ENCODE data around the gene KIRREL2. TPM values are rescaled to one million over a fixed set of nuclear protein-coding genes. Genes with fewer than 3 reads are reported as not detected.

The KIRREL2 gene
- total RNA-seq (2021; fragmentation: NEBNext Ultra II Directional; extraction: Animal tissue kit (Norgen Biotek cat#: 25700)) (4.6 TPM in 2 replicates), polyA plus RNA-seq (2011; rRNA removed) (2.4 and 3.3 TPM in 2 replicates), polyA minus RNA-seq (2011; rRNA and poly(A)+ RNA removed) (1.2 and 2.4 TPM in 2 replicates)
- 2.6 TPM for polyA plus RNA-seq (2011; cell fraction: cytosol; rRNA removed)
- 7.0 TPM for polyA plus RNA-seq (2011; cell fraction: nucleus; rRNA removed)
- 3.4 to 4.7 TPM (median 4.0 TPM) in 4 replicates for polyA plus RNA-seq (2012, experiment 1 of 2)
- 2.8 TPM for polyA plus RNA-seq (2012, experiment 2 of 2)
- polyA plus RNA-seq (2013, experiment 1 of 2): 4.8 TPM
- 4.4 TPM for polyA plus RNA-seq (2013, experiment 2 of 2)
- polyA minus RNA-seq (2011; cell fraction: cytosol; rRNA and poly(A)+ RNA removed): 2.2 TPM
- 1.7 TPM for polyA minus RNA-seq (2011; cell fraction: nucleus; rRNA and poly(A)+ RNA removed)
- long read RNA-seq, experiment 1, partial matches to known transcripts: 0 of 1 reads
- long read RNA-seq, experiment 1, other reads (novel, unspliced or antisense): 1 of 1 reads
- long read RNA-seq, experiment 2, partial matches to known transcripts: 0 of 1 reads
- long read RNA-seq, experiment 2, other reads (novel, unspliced or antisense): 1 of 1 reads

- Histone ChIP-seq H3K79me2 (ENCODE audit: control insufficient read depth in 1 of 2, insufficient read depth in 2 of 2, low read length in 2 of 2) (no peaks in the 10 kb centered on the region), H2BK15ac (ENCODE audit: low read length) (0 out of 2 replicates have a peak within 1 kb of the TSS, but pooled peaks have one; percentile 61), H2BK20ac (ENCODE audit: low read length) (no peak within 1 kb of the TSS), H3K9me3 (ENCODE audit: insufficient read depth in 2 of 2, low read depth in 1 of 2, low read length in 1 of 2) (no peaks in the 10 kb centered on the region), H2BK5ac (ENCODE audit: low read depth, low read length) (no peak within 1 kb of the TSS), H2AK5ac (ENCODE audit: low read depth, low read length) (no peak within 1 kb of the TSS), H3K4ac (replicated peaks; ENCODE audit: insufficient read length, low read depth, low read length) (peak within 1 kb of the TSS; percentile 44), H2BK12ac (ENCODE audit: low read depth, low read length) (peak within 1 kb of the TSS; percentile 27; the same call in 1 of the 2 replicates), H3K4me1 (replicated peaks in 1 of 4; ENCODE audit: control insufficient read depth in 3 of 4, insufficient read depth in 4 of 4, low read length in 3 of 4) (peaks cover 0 to 21% (median 12%) of the 10 kb centered on the region in 4 experiments; a peak in 6 of 7 replicates), H4K91ac (replicated peaks; ENCODE audit: insufficient read length, low read length) (no peak within 1 kb of the TSS), H3K27me3 (replicated peaks in 1 of 4; ENCODE audit: control insufficient read depth in 3 of 4, extremely low read depth in 1 of 4, insufficient read depth in 3 of 4, low read length in 3 of 4) (peaks cover 7 to 59% (median 52%) of the 10 kb centered on the region in 4 experiments), H3K23ac (ENCODE audit: insufficient read length) (no peak within 1 kb of the TSS), H3K79me1 (ENCODE audit: low read depth, low read length) (no peaks in the 10 kb centered on the region), H3K27ac (ENCODE audit: low read depth, low read length) (no peak within 1 kb of the TSS), H2AFZ (ENCODE audit: low read length) (peak within 1 kb of the TSS; percentile 78; the same call in 1 of the 2 replicates), H4K20me1 (replicated peaks in 1 of 2; ENCODE audit: control insufficient read depth in 1 of 2, insufficient read depth in 2 of 2, low read length in 2 of 2) (peaks cover 0 to 5% of the 10 kb centered on the region in 2 experiments), H2BK120ac (replicated peaks; ENCODE audit: low read depth, low read length) (no peak within 1 kb of the TSS), H3K14ac (ENCODE audit: insufficient read length) (no peak within 1 kb of the TSS), H3K18ac (ENCODE audit: extremely low read depth, low read length) (peak within 1 kb of the TSS; percentile 19), H3K4me3 (ENCODE audit: extremely low read depth in 1 of 4, insufficient read depth in 2 of 4, low read depth in 3 of 4, low read length in 4 of 4) (peak within 1 kb of the TSS; percentile 53 to 78 (median 70)), H3K36me3 (ENCODE audit: control insufficient read depth in 2 of 4, insufficient read depth in 4 of 4, low read length in 3 of 4) (no peaks in the 10 kb centered on the region), H4K8ac (ENCODE audit: extremely low read depth, insufficient read depth, low read length) (peak within 1 kb of the TSS; percentile 82), H4K5ac (ENCODE audit: insufficient read length, low read depth, low read length) (no peak within 1 kb of the TSS), H3K4me2 (ENCODE audit: insufficient read depth in 1 of 2, low read depth in 2 of 2, low read length in 2 of 2) (peak within 1 kb of the TSS; percentile 83), H3K56ac (replicated peaks; ENCODE audit: insufficient read length, low read depth, low read length) (no peak within 1 kb of the TSS), H3K23me2 (ENCODE audit: low read depth, low read length) (peaks cover 22% of the 10 kb centered on the region), H3K9ac (replicated peaks in 1 of 4; ENCODE audit: extremely low read depth in 1 of 4, low read depth in 3 of 4, low read length in 3 of 4) (no peak within 1 kb of the TSS; a peak in 1 of 7 replicates)
- 1% methylated on average over 21 of the region's 42 CpGs; no CpG with 5 or more reads in 1 of the 2 experiments for WGBS, 2 experiments (ENCODE audit: extremely low coverage in 1 of 2, insufficient coverage in 1 of 2, insufficient read length in 1 of 2, insufficient replicate concordance in 2 of 2, low coverage in 1 of 2, low lambda C conversion rate in 2 of 2, missing lambda C conversion rate in 1 of 2)
- FAIRE-seq: no peak
- peak in 1 of 2 experiments; percentile 90 for DNase-seq (ENCODE audit: low read depth in 1 of 2, low spot score in 2 of 2)
- ChIA-PET CTCF (ENCODE audit: partially characterized antibody) (interaction anchor here (0.5 to 1.3 kb wide), 6 partner anchors 11 to 79 kb away, joined by 3 to 5 read pairs (median 3); no protein-coding TSS in a partner anchor), POLR2A (ENCODE audit: partially characterized antibody) (interaction anchor here (0.7 to 3.3 kb wide), 3 partner anchors 12 to 111 kb away, joined by 3 to 19 read pairs (median 5); partner anchors contain the start of genes APLP1, HSPB6, PSENEN and U2AF1L4)
- TF ChIP-seq CREB1 (IDR thresholded peaks at IDR 0.05) (peak; percentile 27; the same call in 1 of the 2 replicates), SUZ12 (IDR thresholded peaks at IDR 0.05; ENCODE audit: low read length) (no peak; the same call in none of the 2 replicates), ASH2L (IDR thresholded peaks at IDR 0.05; ENCODE audit: low read length) (peak; percentile 70), ZNF274 (IDR thresholded peaks at IDR 0.05; ENCODE audit: borderline replicate concordance, extremely low read depth, low read length) (no peak), NRF1 (IDR thresholded peaks at IDR 0.05; ENCODE audit: low read depth, low read length) (no peak), SIX5 (IDR thresholded peaks at IDR 0.05; ENCODE audit: low read depth, low read length) (no peak), SAP30 (IDR thresholded peaks at IDR 0.05; ENCODE audit: insufficient read depth, insufficient replicate concordance, low read length) (peak; percentile 87), KDM4A (IDR thresholded peaks at IDR 0.05; ENCODE audit: low read depth, low read length, severe bottlenecking) (peak; percentile 94), SIN3A (conservative IDR thresholded peaks at IDR 0.05 in 1 of 2, IDR thresholded peaks at IDR 0.05 in 1 of 2; ENCODE audit: low read depth in 1 of 2, low read length in 2 of 2) (peak; percentile 17 to 57; a peak in 1 of 4 replicates)
These were observed at the start of gene KIRREL2 for GRCh38 chr19:35856546-35857149. KIRREL2 (plus strand) TSS chr19:35856911; CDS start chr19:35857120, 209 bp downstream.

All from H1 (cell line).